Lower leg skin (tissue), 4 donors: ENCODE measurements around the gene UGT1A8. TPM values are rescaled to one million over a fixed set of nuclear protein-coding genes. Genes with fewer than 3 reads are reported as not detected.

Experiments used
- DNase-seq, 2 donors: peaks; one replicate each; pipeline ENCODE4 v3.0.0-alpha.2; 2019; ENCODE audit warnings: low spot score in 2 of 2
- H3K4me3 ChIP-seq: fragments of 200-600 bp; sonication (generic); 2 replicates; pipeline ENCODE4 v1.5.1; 2017; ENCODE audit warnings: mild to moderate bottlenecking, low read depth; ENCODE audit not compliant: poor library complexity, severe bottlenecking
- POLR2A ChIP-seq, 2 donors: fragments of 450-650 bp; IDR thresholded peaks; one replicate each; pipeline ENCODE4 v1.6.1; 2016 to 2017; ENCODE audit warnings: antibody characterized with exemption in 2 of 2, mild to moderate bottlenecking in 1 of 2, moderate library complexity in 1 of 2
- WGBS, 2 donors: methylation state at CpG; one replicate each; pipeline ENCODE4 v1.1.5; 2018; 5-methylcytosine and 5-hydroxymethylcytosine counted together
- intact Hi-C: fragments of 100-400 bp; cut with DNase I; formaldehyde crosslinking; loops from one replicate; pipeline ENCODE4 v1.15.0; 2023; ENCODE audit warnings: low total_unique reads
- total RNA-seq, 4 donors: library from RNA; depleted of rRNA; stranded (reverse); fragments of >200 nt; gene quantifications; one replicate each; pipeline ENCODE4 v1.1.0, GENCODE V29; 2016
- TF ChIP-seq, protein P1 (sequence below), 3 donors: fragments of 450-650 bp; IDR thresholded peaks; one replicate each; pipeline ENCODE4 v1.5.1; 2016; ENCODE audit warnings: antibody characterized with exemption in 3 of 3, mild to moderate bottlenecking in 3 of 3, moderate library complexity in 2 of 3

UGT1A8 gene
- total RNA-seq, 4 donors from 2014 or later, result not detected

DNA sequence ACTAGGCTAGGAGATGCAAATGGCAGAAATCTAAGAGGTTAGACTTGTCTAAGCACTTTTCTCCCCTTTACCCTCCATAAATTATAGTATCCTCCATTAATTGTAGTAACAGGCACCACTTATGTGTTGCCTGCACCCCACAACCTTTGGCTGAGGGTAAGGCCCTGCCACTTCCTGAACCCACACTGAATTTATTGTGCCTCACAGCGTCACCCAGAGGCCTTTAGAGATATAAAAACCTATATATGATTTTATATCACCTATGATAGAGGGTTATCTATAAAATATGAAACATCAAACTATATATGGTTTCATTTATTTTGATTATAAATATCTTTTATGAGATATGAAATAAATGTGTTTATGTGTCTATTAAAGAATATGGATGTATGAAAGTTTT, 56.9 kb downstream of the UGT1A8 start:
- WGBS, 2 donors, result 49 to 72% methylated on average over 1 of the region's 1 CpG
- TF ChIP-seq POLR2A (IDR thresholded peaks at IDR 0.05), result no peak
- TF ChIP-seq, protein P1, sequence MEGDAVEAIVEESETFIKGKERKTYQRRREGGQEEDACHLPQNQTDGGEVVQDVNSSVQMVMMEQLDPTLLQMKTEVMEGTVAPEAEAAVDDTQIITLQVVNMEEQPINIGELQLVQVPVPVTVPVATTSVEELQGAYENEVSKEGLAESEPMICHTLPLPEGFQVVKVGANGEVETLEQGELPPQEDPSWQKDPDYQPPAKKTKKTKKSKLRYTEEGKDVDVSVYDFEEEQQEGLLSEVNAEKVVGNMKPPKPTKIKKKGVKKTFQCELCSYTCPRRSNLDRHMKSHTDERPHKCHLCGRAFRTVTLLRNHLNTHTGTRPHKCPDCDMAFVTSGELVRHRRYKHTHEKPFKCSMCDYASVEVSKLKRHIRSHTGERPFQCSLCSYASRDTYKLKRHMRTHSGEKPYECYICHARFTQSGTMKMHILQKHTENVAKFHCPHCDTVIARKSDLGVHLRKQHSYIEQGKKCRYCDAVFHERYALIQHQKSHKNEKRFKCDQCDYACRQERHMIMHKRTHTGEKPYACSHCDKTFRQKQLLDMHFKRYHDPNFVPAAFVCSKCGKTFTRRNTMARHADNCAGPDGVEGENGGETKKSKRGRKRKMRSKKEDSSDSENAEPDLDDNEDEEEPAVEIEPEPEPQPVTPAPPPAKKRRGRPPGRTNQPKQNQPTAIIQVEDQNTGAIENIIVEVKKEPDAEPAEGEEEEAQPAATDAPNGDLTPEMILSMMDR (IDR thresholded peaks at IDR 0.05), result no peak
- H3K4me3 ChIP-seq, result no peak overlapping the region
- DNase-seq, result no peak
- intact Hi-C loops, result no loop called here

DNA sequence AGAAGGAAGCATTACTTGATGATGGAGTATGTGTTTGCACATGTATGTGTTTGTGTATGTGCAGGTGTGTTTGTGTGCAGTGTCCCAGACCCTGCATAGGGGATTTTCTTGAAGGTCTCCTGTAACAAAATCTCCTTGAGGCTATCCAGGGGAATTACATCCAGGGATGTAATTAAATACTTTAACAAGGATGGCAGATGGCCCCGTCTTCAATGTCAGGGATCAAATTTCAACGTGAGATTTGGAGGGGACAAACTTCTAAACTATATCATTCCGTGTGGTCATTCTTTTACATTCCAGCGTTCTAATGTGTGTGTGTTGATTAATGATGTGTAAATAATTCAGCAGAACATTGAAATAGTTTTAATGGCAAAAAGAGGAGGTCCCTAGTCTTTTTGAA, 57.6 kb downstream of the UGT1A8 start:
- TF ChIP-seq, protein P1 (IDR thresholded peaks at IDR 0.05), result no peak
- no peak for TF ChIP-seq POLR2A (IDR thresholded peaks at IDR 0.05)
- WGBS, 2 donors, result 38 to 58% methylated on average over 4 of the region's 4 CpGs

DNA sequence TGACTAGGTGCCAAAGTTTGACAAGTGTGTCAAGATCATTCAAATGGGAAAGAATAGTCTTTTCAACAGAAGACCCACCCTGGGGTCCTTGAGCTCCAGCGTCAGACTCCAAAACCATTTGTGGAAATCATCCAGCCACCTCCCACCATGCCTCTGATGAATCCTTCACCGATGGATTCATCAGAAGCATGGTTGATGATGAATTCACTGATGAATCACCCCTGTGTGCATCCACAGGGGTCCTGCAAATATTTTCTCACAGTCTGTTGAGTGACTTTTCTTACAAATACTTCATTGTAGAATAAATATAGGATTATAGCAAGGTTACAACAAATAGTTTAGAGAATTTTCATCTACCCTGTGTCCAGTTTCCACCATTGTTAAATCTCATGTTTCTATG, 58.6 kb downstream of the UGT1A8 start:
- no peak for DNase-seq
- no peak overlapping the region for H3K4me3 ChIP-seq
- no peak for TF ChIP-seq POLR2A (IDR thresholded peaks at IDR 0.05)
- TF ChIP-seq, protein P1 (IDR thresholded peaks at IDR 0.05), result no peak
- 80 to 88% methylated on average over 2 of the region's 2 CpGs for WGBS, 2 donors
- intact Hi-C loops, result no loop called here

More for the DNA sequence above, 57.6 kb downstream of the UGT1A8 start:
- no peak for DNase-seq
- H3K4me3 ChIP-seq, result no peak overlapping the region
- intact Hi-C loops, result no loop called here

DNA sequence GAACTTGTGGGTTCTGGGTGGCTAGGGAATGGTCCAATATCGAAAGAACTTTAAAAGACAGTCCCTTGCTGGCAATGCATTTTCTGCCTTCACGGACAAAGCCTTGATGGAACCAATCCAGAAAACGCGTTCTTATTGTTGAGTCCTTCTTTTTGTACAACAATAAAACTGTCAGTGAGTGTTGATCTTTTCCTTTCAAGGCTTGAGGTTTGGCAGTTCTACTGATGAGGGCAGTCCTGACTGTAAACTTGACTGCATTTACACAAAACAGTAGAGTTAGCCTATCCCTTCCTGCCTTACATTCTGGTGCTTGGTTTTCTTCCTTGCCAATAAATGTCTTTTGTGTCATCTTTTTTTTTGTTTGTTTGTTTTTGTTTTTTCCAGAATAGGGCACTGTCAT, 61.8 kb downstream of the UGT1A8 start:
- no peak for DNase-seq
- intact Hi-C loops, result no loop called here
- 60 to 64% methylated on average over 4 of the region's 4 CpGs for WGBS, 2 donors

DNA sequence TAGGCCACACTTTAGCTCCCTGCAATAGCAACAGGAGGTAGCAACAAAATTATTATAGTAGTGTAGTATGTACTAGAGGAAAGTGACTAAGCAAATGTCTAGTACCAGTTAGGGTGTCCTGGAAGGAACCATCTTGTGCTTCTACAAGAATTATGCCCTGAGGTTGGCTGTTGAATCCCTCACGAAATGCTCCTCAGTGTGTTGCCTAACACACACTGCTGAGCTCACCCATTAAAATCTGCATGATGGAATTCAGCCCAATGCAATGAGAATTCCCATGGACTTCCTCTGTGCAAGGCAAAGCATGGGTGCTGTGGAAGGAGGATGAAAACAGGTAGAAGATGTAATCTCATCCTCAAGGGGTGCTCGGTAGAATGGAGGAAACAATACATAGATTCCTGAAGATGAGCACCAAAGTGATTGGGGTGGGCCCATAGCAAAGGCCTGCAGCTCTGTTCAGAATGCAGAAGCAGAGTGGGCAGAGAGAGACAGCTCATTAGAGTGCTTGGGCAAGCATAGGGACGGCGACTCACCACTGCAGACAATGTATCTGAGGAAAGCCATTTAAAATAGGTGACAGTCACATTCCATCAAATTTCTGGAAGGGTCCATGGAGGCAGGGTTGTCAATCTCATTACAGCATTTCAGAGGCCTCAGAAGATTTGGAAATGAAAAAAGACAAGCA, 63.1 kb downstream of the UGT1A8 start:
- 69 to 82% methylated on average over 4 of the region's 4 CpGs for WGBS, 2 donors
- TF ChIP-seq POLR2A (IDR thresholded peaks at IDR 0.05), result no peak
- TF ChIP-seq, protein P1 (IDR thresholded peaks at IDR 0.05), result no peak
- H3K4me3 ChIP-seq, result no peak overlapping the region
- no peak for DNase-seq
- intact Hi-C loops, result no loop called here

More for the DNA sequence above, 61.8 kb downstream of the UGT1A8 start:
- TF ChIP-seq, protein P1 (IDR thresholded peaks at IDR 0.05), result no peak
- no peak for TF ChIP-seq POLR2A (IDR thresholded peaks at IDR 0.05)
- H3K4me3 ChIP-seq, result no peak overlapping the region
